Stimulated activated CD4-positive, alpha-beta T cell treated with anti-CD3 and anti-CD28 coated beads, Interleukin-4, amount 100 ng/mL, for 1 hour (primary cell): Measurements from ENCODE around the gene FANK1.

Experiments
- DNase-seq: peaks from one replicate; pipeline ENCODE4 v3.0.0-alpha.2; 2020

FANK1 gene

DNA sequence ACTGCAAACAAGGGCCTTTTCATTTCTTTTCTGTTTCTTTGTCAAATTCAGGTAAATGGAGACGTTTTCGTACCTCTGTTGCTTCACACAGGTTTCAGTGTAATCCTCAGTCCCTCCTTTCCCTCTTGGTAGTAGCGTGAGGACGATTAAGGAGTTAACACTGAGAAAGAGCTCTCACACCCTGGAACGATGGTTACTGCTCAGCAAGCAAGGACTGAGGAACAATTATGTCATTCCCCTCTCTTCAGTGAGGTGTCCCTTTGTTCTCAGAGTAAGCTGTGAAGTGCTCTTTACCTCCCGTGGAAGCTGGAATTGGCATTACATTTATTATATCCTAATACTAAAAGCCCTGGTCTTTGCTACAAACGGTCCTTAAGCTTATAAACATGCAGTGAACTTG is 95.9 kb downstream of the FANK1 start:
- DNase-seq, result no peak

DNA sequence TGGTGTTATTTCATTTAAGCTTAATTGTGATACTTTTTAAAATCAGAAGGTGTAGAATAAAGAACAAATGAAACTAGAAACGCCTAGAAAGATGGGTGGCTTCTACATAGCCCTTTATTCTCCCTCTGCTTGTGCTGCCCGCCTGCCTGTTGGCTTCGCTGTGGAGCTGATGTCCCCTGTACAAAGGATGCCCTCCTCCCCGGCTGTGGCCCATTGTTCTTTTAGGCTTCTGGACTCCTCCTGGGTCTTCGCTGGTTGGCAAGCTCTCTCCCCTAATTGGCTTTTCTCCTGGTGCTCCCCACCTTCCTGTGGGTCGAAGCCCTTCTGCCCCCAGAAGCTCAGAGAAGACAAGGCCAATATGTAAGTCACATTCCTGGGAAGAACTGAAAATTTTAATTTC is 98.2 kb downstream of the FANK1 start:
- no peak for DNase-seq

DNA sequence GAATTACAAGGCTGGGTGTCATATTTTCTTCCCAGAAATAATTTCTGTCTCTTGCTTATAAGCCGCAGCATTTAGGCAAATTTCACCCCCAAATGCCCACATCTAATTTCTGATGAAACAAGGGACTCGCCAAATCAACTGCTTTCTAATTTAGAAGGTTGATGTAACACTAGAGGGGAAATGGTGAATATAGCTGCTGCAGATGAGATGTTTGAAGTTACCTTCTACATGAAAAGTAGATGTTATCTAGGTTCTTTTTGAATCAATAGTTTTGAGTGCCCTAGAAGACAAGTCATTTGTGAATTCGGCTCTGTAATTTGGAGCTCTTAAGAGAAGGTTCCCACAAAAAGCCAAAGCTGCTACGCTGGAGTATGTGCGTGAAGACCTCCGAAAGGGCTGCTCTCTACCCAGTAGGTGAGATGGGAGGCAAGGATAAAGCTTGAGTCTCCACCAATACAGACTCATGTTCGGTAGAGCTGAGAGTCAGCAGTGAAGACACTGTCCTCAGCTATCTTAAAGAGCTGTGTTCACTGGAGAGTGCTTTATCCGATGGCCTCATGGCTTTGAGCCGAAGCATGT is 99.5 kb downstream of the FANK1 start:
- no peak for DNase-seq

DNA sequence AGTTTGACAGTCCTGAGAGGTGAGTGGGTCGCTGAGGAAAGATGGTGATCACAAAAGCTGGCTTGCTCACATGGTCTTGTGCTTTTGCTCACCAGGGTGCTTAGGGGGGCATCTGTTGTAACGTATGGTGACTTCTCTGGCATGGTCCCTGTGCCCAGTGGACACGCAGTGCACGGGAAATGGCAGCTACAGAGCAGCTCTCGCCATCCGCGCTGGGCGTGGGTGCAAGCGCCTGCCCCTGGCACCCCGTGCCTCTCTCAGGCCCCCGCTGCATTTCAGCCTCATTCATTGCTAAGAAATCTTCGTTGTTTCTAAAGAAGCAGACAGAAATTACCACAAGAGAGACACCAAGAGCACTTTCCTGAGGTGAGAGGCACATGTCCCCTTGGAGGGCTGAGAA is 101.2 kb downstream of the FANK1 start:
- no peak for DNase-seq

DNA sequence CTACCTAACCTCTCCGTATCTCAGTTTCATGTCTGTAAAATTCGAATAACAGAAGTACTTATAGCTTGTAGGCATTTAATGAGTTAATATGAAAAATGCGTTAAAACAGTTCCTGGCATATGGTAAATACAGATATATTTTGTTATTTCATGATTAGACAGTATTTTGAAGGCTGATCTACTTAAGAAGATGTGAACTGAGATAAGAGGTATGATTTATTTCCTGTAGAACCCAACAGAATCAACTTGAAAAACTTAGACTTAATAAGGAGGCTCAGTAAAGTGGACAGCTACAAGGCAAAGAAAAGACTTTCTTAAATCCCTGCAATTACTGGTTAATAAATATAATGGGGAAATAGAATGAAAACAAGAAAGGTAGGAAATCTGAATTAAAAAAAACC is 103.3 kb downstream of the FANK1 start:
- no peak for DNase-seq

DNA sequence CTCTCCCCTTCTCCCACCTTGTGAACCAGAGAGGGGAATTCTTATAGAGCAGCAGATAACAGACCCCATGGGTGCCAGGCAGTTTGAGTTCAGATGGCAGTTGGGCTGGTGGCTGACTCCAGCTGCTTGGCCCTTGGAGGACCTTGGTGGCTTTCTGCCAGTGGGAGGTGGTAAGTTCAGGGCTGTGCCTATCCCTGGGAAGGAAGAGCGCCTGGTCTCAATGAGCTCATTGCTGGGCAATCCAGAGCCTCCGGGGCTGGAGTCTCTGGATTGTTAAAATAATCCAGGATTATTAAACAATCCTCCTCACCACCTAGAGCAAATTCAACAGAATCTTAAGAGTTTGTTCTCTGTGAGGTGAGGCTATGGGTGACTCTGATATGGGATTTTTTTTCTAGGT is 105.2 kb downstream of the FANK1 start:
- DNase-seq, result no peak

DNA sequence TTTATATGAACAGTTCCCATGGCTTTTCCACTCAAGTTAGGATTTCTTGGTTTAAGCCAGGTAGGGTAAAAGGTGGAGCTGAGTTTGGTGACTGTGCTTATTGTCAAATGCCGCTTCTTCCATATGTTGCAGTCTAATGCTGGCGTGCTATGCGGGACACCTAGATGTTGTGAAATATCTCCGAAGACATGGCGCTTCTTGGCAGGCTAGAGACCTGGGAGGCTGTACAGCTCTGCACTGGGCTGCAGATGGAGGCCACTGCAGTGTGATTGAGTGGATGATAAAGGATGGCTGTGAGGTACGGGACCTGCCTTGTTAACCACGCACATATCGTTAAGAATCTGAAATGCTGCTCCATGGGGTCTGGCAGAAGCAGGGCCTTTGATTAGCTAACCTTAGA is 108.4 kb downstream of the FANK1 start:
- no peak for DNase-seq

DNA sequence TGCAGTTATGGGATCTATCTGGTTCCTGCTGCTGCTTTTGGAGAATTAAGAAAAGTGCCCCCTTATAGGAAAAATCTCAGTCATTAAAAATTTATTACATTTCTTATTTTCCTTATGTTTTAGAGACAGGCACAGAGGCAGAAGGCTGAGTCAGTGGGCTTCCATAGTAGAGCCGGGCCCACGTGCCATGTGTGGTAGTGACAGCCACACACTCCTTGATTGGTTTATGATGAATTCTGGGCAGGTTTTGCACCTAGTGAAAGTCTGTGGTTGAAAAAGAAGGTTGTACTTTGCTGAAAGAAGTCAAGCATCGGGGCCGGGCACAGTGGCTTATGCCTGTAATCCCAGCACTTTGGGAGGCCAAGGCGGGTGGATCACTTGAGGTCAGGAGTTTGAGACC is 109.9 kb downstream of the FANK1 start:
- DNase-seq, result no peak

DNA sequence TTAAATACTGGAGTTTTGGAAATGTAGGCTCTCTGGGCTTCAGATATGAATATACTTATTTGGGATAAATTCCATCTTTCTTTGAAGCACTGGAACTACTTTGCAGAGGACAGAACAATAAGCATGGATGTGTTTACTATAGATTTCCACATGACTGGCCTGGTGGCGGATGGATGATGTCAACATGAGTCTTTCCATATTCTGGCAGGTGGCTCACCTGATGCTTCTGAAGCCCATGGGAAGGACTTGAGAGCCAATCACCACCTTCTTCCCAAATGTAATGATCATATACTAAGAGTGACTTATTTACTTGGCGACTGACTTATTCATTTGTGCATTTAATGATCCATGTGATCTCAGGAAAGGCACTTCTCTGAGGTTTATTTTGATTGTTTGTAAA is 110.5 kb downstream of the FANK1 start:
- no peak for DNase-seq

DNA sequence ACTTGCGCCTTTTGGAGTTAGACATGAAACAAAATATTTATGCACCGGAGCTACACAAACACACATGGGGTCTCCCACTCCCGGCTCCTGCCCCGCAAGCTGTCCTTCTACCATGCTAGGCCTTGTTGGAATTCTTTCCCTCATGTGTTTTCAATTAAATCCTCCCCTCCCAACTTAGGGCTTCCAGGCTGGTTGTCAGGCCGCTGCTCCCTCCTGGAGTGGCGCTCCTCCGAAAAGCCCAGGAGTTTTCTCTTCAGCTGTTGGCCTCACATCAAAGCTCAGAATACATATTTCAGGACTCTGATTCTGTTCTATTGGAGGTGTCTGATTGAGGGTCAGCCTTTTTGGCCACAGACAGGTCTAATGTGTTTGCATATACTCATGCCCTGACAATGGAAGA is 113.3 kb downstream of the FANK1 start:
- no peak for DNase-seq

DNA sequence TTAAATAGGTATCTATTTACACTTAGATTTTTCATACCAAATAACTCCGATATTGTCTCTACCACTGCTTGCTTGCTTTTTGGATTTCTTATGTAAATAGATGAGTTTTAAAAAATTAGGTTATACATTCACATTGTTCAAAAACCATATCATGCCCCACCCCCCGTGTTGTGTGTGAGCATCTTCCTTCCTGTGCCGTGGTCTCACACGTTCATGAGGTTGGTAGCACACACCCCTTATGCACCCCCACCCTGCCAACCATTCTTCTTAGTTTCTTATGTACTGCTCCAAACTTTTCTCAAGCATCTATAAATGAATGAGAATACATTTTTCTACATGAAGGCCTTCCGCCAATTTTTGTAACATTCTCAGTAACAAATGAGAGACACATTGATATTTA is 115.6 kb downstream of the FANK1 start:
- no peak for DNase-seq

DNA sequence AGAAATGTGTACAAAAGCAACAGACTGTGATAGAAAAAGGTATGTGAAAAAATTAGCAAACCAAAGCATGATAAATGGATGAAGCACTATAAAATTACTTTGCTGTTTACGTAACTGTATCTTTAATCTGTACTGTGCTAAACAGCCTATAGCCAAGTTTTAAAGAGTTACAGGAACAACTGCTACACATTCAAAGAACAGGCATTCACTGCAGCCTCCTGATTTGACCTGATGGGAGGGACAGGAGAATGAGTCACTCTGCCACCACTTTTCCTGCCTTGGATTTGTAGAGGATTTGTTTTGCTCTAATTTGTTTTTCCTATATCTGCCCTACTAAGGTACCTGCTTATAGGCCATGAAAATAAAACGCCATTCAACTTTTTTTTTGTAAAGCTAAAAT is 116.1 kb downstream of the FANK1 start:
- DNase-seq, result no peak

DNA sequence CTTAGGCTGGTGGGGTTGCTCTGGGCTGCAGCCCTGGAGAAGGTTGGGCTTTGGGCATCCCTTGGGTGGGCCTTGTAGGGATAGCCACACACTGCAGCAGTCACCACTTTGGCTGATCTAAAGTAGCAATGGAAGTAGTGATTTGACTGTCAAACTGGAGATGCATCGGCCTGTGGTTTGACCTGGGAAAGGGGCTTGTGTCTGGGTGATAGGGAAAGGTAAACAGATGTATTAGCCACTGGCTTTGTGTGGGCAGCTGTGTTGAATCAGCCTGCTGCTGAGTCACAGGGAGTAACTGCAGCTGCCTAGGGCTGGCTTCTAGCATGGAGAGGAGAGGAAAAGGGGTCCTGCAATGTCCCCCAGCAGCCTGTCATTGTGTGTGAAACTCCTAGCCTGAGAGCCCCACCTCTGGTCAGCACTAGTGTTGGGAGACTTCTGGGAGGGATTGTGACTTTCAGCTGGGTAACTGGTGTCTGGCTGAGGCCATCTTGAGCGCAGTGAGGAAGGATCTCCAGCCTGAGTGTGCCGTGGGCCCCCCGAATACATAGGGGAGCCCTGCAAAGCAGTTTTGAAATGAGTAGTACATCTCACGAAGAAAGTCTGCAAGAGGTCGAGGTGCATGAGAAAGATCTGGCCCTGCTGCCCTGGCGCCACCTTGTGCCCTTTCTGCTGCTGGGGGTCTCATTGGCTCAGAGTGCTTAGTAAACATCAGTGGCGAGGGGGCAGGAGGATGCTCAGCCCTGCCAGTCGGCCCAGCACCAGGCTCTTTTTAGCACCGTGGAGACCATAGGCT is 117.3 kb downstream of the FANK1 start:
- no peak for DNase-seq

DNA sequence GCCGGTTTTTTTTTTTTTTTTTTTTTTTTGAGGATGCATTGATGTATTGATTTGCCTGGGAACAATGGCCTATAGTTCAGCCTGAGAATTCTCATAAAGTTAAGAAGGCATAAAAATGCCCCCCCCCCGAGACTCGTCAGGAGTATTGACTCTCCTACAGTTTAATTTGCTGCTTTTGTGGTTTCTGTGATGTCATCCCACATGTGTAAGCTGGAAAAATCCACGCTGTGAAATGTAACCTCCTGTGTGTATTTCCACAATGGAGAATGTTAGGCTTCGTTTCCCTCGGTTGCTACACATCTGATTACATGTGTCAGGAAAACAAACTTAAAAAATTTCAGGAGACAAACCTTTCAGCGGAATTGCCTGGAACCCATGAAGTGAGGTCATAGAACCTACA is 117.9 kb downstream of the FANK1 start:
- no peak for DNase-seq

DNA sequence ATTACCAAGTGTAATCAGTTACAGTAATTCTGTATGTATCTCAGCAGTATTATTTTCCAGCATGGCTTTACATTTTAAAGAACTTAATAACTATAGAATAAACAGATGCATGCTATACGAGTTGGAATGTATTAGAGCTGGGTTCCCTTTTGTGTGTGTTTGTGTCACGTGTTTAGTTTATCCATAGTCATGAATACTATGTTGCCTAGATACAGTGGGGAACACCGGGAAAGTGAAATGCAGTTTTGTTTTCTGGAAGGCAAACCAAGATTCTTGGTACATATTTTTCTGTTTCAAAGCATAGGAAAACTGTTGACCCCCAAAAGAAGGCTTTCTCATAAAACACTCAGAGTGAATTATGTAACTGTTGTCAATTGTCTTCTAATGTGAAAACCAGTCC is 119.0 kb downstream of the FANK1 start:
- DNase-seq, result no peak

DNA sequence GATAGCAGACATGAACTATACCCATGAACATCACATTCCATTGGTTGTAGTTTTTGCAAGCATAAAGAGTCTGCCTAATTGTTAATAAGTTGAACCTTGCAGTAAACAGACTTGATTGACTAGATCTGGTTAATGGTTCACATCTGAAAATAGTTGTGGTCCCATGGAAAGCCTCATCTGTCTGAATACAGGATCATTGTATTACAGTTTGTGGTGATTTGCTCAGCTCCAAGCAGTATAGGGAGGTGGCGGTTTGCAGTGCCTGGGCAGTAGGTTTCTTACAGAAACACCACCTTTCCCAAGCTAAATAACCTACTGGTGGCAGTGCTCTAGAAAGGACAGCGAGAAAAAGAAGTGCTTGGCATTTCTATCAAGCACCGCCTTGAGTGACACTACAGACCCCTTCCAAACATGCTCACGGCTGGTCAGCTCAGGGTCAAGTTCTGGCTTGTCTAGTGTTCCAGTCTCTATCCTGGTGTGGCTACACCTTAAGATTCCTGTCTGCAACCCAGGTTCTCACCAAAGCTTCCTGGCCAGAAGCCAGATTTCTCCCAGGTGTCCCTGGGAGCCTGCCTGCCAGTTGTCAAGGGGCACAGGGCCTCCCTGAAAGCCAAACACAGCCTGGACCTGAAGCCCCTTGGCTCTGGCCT is 119.9 kb downstream of the FANK1 start:
- DNase-seq, result no peak

DNA sequence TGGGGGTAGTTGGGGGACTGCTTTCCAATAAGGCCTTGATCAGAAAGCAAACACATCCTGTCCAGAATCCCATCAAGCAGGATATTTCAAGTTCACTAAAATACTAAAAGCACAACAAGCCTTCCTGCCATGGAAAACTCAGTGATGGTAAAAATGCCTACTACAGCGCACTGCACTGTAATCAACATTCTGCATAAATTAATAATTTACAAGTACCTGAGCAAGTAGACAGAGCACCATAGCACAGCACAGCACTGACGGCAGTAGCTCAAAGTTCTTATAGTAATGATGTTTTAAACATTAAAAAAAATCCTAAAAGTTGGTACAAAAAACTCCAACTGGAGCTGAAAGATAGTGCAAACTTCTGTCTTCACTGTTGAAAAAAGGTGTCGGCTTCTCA is 120.5 kb downstream of the FANK1 start:
- DNase-seq, result no peak

DNA sequence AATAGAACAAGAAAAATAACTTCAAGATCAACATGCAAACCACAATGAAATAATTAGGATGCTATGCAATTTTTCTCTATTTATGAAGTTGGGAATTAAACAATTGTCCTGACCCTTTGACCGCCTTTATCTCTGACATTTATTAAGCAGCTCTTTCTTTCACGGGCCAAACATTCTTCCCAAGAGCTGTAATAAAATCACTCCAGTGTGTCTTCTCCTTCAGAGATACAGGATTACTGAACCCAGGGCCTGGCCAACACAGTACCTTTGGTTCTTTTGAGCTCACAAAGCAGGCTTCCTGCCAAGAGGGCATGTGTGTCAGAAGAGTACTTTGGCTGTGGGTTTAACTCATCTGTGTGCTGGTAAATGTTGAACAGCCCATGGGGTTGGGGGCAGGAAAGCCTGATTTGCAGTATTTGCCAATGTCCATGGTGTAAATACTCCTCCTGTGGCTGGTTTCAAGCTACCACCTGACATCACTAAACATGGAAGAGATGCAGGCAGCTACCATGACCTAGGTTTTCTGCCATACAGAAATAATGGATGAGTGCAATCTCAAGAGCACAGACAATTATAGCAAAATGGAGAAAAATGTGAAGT is 121.7 kb downstream of the FANK1 start:
- no peak for DNase-seq

DNA sequence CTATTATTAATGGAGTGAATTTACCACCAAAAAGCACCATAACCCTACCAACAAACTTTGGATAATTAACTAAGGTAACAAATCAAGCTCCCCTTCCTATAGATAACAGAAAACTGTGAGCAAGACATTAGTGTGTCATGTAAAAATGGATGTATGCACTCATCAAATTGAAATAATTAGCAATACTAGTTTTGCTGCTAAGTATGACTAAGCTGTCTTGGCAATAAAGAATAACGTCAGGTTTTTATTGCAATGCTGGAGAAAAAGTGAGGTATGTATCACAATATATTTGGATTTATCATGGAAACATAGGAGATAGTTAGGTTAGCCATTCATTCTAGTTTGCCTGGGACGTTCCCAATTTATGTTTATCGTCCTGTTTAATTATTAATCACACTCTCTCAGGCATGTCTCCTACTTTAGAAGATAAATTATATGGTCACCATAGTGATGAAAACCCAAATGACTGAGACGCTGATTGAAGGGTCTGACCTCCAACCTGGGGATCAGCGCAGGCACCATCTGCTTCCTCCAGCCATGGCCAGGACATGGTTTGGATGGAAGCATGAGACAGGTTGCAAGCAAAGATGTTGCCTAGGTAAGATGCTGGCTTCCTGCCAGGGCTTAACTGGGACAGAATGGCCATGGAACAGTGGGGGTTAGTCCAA is 125.6 kb downstream of the FANK1 start:
- no peak for DNase-seq

DNA sequence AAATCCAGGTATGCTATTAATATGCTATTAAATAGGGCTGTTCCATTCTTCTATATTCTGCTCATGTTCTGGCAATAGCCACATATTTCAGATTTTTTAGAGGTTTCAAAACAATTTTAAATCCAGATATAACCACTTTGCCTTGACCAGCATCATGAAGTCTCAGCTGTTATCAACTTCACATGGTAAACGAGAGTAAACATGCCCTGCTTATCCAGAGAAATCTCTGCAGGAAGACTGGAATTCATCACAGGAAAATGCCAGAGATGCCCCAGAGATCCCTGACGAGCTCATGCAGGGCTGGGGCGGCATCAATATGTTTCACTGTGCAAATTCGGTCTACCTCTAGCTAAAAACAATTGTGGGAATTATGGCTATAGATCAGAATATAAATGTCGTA is 126.5 kb downstream of the FANK1 start:
- DNase-seq, result no peak

DNA sequence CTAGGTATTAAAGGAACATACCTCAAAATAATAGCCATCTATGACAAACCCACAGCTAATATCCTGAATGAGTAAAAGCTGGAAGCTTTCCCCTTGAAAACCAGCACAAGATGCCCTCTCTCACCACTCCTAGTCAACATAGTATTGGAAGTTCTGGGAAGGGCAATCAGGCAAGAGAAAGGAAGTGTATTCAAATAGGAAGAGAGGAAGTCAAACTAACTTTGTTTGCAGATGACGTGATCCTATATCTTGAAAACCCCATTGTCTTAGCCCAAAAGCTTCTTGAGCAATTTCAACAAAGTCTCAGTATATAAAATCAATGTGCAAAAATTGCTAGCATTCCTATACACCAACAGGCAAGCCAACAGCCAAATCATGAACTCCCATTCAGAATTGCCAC is 131.3 kb downstream of the FANK1 start:
- DNase-seq, result no peak

DNA sequence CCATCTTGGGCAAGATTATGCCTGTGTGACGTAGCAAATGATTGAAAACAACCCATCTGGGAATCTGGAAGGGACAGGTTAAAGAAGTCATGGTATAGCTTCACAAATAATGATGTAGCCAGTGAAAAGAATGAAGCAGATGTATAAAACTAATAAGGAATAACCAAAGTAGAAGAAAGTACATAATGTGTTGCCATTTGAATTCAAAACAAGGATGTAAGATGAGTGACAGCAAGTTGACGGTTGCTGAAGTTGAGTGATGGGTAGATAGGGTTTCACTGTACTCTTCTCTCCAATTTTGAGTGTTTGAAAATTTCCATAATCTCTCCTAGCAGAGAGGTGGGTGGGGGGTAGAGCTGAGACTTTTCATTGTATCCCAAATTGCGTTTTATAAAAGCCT is 133.6 kb downstream of the FANK1 start:
- DNase-seq, result no peak

DNA sequence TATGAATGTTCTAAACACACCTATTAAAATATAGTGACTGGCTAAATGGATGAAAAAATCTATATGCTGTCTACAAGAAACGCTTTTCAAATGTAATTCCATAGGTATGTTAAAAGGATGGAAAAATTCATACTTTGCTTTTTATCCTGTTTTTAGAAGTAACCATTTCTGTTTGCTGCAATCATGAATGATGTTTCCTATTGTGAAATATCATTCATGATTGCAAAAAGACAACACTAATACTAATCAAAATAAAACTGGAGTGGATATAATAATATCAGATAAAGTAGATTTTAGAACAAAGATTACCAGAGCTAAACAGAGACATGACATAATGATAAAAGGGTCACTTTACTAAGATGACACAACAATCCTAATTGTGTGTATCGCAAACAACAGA is 138.2 kb downstream of the FANK1 start:
- DNase-seq, result no peak

DNA sequence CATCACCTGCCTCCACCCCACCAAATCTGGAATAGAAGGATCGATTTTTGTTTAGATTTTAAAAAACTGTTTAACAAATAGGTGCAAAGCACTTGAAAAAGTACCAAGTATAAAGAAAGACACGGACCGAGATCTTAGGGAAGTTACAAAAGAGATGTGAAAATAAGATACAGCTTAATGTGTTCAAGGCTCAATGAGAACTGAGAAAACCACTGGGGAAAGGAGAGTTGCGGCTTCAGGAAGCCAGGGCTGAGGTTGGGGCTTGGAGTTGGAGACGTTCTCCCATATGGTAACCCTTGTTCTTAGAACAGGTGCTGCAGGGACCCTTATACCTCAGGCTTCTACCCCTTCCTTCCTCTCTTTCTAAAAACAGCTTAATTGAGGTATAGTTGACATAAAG is 140.2 kb downstream of the FANK1 start:
- no peak for DNase-seq
